ENCODE results near the gene RNF145. TPM values are rescaled to one million over a fixed set of nuclear protein-coding genes. Genes with fewer than 3 reads are reported as not detected.
"Not testable (repeated sequence)": the region's sequence is repeated elsewhere in the genome, so short reads cannot be mapped to it uniquely, and the experiment has no call there.

Gene RNF145
- polyA plus RNA-seq, 3 donors from 2014 or later: 4.3 to 11.1 (median 5.9) TPM

- H3K36me3 Mint-ChIP-seq: peaks cover 0 to 18% (median 12%) of the 10 kb centered on the region in 3 donors
- H3K27ac Mint-ChIP-seq: peak overlapping the region in 5 of 6 donors; percentile 28 to 84 (median 68)
- H3K9me3 Mint-ChIP-seq: no peaks in the 10 kb centered on the region
- H3K4me3 Mint-ChIP-seq: no peak overlapping the region
- peaks cover 11 to 20% of the 10 kb centered on the region in 2 donors for H3K4me1 Mint-ChIP-seq
- no peaks in the 10 kb centered on the region for H3K27me3 Mint-ChIP-seq (ENCODE audit: low read depth in 3 of 3)
- DNase-seq: peak; percentile 59 to 65 (median 60)
Measured at GRCh38 chr5:159156426-159157238, 52.7 kb downstream of the RNF145 start.

DNA sequence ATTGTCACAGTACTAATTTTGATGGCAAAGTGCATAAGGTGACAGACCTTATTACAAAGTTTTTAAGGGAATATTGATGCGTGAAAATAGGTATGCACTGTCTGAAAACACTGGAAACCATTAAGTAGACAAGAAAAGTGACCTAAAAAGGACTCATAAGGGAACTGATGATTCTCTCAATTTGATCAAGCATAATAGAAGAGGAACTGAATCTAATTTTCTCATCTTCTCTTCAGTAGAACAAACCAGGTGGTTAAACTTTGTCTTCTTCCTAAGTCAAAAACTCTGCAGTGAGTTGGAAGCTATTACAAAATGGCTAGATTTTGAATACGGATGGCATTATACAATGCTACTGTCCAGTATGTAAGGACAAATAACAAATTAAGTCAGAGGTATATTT lies 53.4 kb downstream of the RNF145 start:
- H3K36me3 Mint-ChIP-seq: peaks cover 0 to 13% (median 8%) of the 10 kb centered on the region in 3 donors
- H3K4me1 Mint-ChIP-seq: peaks cover 11 to 20% of the 10 kb centered on the region in 2 donors
- DNase-seq: no peak
- peak overlapping the region in 2 of 6 donors; percentile 67 to 77 for H3K27ac Mint-ChIP-seq
- H3K27me3 Mint-ChIP-seq (ENCODE audit: low read depth in 3 of 3): peaks cover 0 to under 1% (median 0%) of the 10 kb centered on the region in 3 donors
- no peaks in the 10 kb centered on the region for H3K9me3 Mint-ChIP-seq
- H3K4me3 Mint-ChIP-seq: no peak overlapping the region

DNA sequence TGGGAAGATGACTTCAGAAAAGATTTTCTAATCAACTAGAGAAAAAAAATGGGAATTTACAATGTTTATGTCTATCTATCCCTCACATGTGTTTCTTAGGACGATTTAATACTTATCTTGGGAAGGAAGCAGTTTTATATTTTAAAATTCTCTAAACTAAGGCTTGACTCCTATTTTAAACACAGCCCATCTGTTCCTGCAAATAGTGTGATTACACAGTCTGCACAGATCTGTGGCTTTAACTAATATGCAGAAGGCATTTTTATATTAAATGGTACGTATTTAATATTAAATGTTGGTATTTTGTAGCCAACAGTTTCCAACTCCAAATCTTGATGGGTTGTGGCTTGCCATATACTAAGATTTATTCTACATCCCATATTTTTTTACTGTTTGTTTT lies 56.5 kb downstream of the RNF145 start:
- no peak for DNase-seq
- Mint-ChIP-seq H3K9me3 (no peaks in the 10 kb centered on the region), H3K27me3 (ENCODE audit: low read depth in 3 of 3) (peaks cover 0 to 5% (median 0%) of the 10 kb centered on the region in 3 donors), H3K4me3 (no peak overlapping the region), H3K36me3 (no peaks in the 10 kb centered on the region), H3K27ac (no peak overlapping the region), H3K4me1 (peaks cover 11 to 20% of the 10 kb centered on the region in 2 donors)

GRCh38 chr5:159149085-159149484 lies 60.3 kb downstream of the RNF145 start:
- Mint-ChIP-seq H3K9me3 (no peaks in the 10 kb centered on the region), H3K36me3 (no peaks in the 10 kb centered on the region), H3K4me1 (no peaks in the 10 kb centered on the region), H3K27ac (no peak overlapping the region), H3K27me3 (ENCODE audit: low read depth in 3 of 3) (peaks cover 1 to 11% (median 5%) of the 10 kb centered on the region in 3 donors), H3K4me3 (no peak overlapping the region)
- no peak for DNase-seq

- Mint-ChIP-seq H3K4me3 (no peak overlapping the region), H3K36me3 (no peaks in the 10 kb centered on the region), H3K27me3 (ENCODE audit: low read depth in 3 of 3) (peaks cover 3 to 11% (median 5%) of the 10 kb centered on the region in 3 donors), H3K27ac (no peak overlapping the region), H3K9me3 (no peaks in the 10 kb centered on the region), H3K4me1 (no peaks in the 10 kb centered on the region)
- DNase-seq: no peak
Measured at GRCh38 chr5:159147976-159148375, 61.4 kb downstream of the RNF145 start.

GRCh38 chr5:159146839-159147238 lies 62.5 kb downstream of the RNF145 start:
- Mint-ChIP-seq H3K9me3 (no peaks in the 10 kb centered on the region), H3K27ac (no peak overlapping the region), H3K27me3 (ENCODE audit: low read depth in 3 of 3) (peaks cover 3 to 11% (median 5%) of the 10 kb centered on the region in 3 donors), H3K36me3 (no peaks in the 10 kb centered on the region), H3K4me1 (no peaks in the 10 kb centered on the region), H3K4me3 (no peak overlapping the region)
- DNase-seq: no peak

DNA sequence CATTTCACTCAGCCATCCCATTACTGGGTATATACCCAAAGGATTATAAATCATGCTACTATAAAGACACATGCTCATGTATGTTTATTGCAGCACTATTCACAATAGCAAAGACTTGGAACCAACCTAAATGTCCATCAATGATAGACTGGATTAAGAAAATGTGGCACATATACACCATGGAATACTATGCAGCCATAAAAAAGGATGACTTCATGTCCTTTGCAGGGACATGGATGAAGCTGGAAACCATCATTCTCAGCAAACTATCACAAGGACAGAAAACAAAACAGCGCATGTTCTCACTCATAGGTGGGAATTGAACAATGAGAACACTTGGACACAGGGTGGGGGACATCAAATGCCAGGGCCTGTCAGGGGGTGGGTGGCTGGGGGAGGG lies 64.2 kb downstream of the RNF145 start:
- H3K36me3 Mint-ChIP-seq, H3K9me3 Mint-ChIP-seq, H3K27ac Mint-ChIP-seq, H3K4me1 Mint-ChIP-seq, DNase-seq, H3K4me3 Mint-ChIP-seq: not testable (repeated sequence)
- H3K27me3 Mint-ChIP-seq (ENCODE audit: low read depth in 3 of 3): peaks cover 3 to 11% (median 4%) of the 10 kb centered on the region in 3 donors

DNA sequence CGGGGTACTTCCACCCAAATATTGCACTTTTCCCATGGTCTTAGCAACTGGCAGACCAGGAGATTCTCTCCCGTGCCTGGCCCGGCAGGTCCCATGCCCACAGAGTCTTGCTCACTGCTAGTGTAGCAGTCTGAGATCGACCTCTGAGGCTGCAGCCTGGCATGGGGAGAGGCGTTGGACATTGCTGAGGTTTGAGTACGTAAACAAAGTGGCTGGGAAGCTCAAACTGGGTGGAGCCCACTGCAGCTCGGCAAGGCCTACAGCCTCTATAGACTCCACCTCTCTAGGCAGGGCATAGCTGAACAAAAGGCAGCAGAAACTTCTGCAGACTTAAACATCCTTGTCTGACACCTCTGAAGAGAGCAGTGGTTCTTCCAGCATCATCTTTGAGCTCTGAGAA lies 69.6 kb downstream of the RNF145 start:
- H3K27me3 Mint-ChIP-seq (ENCODE audit: low read depth in 3 of 3): peaks cover 2 to 28% (median 4%) of the 10 kb centered on the region in 3 donors
- no peak overlapping the region for H3K4me3 Mint-ChIP-seq
- no peak overlapping the region for H3K27ac Mint-ChIP-seq
- no peaks in the 10 kb centered on the region for H3K4me1 Mint-ChIP-seq
- H3K9me3 Mint-ChIP-seq: no peaks in the 10 kb centered on the region
- no peaks in the 10 kb centered on the region for H3K36me3 Mint-ChIP-seq
- DNase-seq: no peak

GRCh38 chr5:159135896-159136531 lies 73.3 kb downstream of the RNF145 start:
- Mint-ChIP-seq H3K4me1 (no peaks in the 10 kb centered on the region), H3K36me3 (no peaks in the 10 kb centered on the region)

GRCh38 chr5:159133041-159133741 lies 76.2 kb downstream of the RNF145 start:
- peaks cover 0 to 14% (median 0%) of the 10 kb centered on the region in 3 donors for H3K27me3 Mint-ChIP-seq (ENCODE audit: low read depth in 3 of 3)
- H3K4me1 Mint-ChIP-seq: no peaks in the 10 kb centered on the region
- no peak overlapping the region for H3K4me3 Mint-ChIP-seq
- no peaks in the 10 kb centered on the region for H3K36me3 Mint-ChIP-seq
- no peaks in the 10 kb centered on the region for H3K9me3 Mint-ChIP-seq
- peak; percentile 26 to 39 (median 38) for DNase-seq
- H3K27ac Mint-ChIP-seq: no peak overlapping the region

More at GRCh38 chr5:159135896-159136531, 73.3 kb downstream of the RNF145 start:
- Mint-ChIP-seq H3K27ac (no peak overlapping the region), H3K27me3 (ENCODE audit: low read depth in 3 of 3) (peaks cover 2 to 25% (median 2%) of the 10 kb centered on the region in 3 donors), H3K4me3 (no peak overlapping the region), H3K9me3 (no peaks in the 10 kb centered on the region)
- DNase-seq: no peak

DNA sequence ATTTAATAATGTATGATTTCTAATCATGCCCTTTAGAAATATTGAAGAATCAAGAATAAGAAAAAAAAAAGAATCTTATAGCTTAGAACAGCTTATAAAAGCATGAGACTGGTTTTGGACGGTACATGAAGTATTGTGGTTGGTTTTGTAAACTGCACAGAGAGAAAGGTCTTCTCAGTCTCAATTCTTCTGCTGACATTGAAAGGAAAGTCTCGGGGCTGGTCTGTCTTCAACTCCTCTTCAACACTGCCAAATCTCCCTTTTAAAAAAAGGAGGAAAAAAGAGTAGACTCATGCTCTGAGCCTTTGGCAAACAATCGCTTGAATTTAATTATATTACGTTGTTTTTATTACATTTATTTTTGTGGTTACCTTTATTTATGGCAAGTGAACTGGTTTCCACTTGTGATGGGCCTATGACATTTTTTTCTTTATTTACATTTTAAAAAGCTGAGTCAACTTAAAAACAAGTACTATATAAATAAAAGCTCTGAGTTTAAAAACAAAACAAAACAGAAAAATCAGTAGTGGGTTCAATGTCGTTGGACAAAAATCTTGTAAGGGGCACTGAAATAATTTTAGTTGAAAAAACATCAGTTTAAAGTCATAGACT lies 76.8 kb downstream of the RNF145 start:
- DNase-seq: no peak
- Mint-ChIP-seq H3K27ac (no peak overlapping the region), H3K4me1 (no peaks in the 10 kb centered on the region), H3K27me3 (ENCODE audit: low read depth in 3 of 3) (peaks cover 0 to 8% (median 0%) of the 10 kb centered on the region in 3 donors), H3K4me3 (no peak overlapping the region), H3K9me3 (no peaks in the 10 kb centered on the region), H3K36me3 (no peaks in the 10 kb centered on the region)

- no peaks in the 10 kb centered on the region for H3K9me3 Mint-ChIP-seq
- H3K4me3 Mint-ChIP-seq: no peak overlapping the region
- H3K36me3 Mint-ChIP-seq: no peaks in the 10 kb centered on the region
- H3K27me3 Mint-ChIP-seq (ENCODE audit: low read depth in 3 of 3): peaks cover under 1 to 3% (median under 1%) of the 10 kb centered on the region in 3 donors
- no peak for DNase-seq
- no peak overlapping the region for H3K27ac Mint-ChIP-seq
- H3K4me1 Mint-ChIP-seq: no peaks in the 10 kb centered on the region
Measured at GRCh38 chr5:159131951-159132350, 77.4 kb downstream of the RNF145 start.

DNA sequence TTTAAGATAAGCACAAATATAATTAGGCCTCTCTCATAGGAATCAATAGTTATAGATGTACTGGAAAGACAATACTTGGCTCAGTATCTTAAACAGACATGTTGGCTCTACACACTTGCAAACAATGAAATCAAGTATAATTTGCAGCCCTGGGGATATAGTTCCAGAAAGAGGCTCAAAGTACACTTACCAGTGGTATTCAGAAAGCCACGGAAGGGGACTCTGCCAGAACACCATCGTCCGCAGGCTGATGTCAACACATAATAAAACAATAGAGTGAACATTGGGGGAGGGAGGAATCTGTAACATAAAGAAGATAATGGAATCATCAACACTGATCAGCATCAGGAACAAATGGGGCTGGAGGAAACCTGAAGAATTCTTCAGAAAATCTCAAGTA lies 78.5 kb downstream of the RNF145 start:
- H3K4me3 Mint-ChIP-seq: no peak overlapping the region
- H3K4me1 Mint-ChIP-seq: no peaks in the 10 kb centered on the region
- H3K27me3 Mint-ChIP-seq (ENCODE audit: low read depth in 3 of 3): peaks cover 2 to 8% (median 5%) of the 10 kb centered on the region in 3 donors
- no peak for DNase-seq
- H3K36me3 Mint-ChIP-seq: no peaks in the 10 kb centered on the region
- peaks cover 0 to 1% (median 0%) of the 10 kb centered on the region in 6 donors for H3K9me3 Mint-ChIP-seq
- no peak overlapping the region for H3K27ac Mint-ChIP-seq
